ENCODE data around the gene CDH23. TPM values are rescaled to one million over a fixed set of nuclear protein-coding genes. Genes with fewer than 3 reads are reported as not detected.

Gene CDH23
- total RNA-seq, 1 donor from 2014 or later = not detected

- no peak overlapping the region for H3K4me3 Mint-ChIP-seq (ENCODE audit: unreplicated experiment)
- H3K9me3 Mint-ChIP-seq (ENCODE audit: low read depth) = no peaks in the 10 kb centered on the region
- H3K27me3 Mint-ChIP-seq (ENCODE audit: low read depth) = peaks cover 56% of the 10 kb centered on the region
- H3K4me1 Mint-ChIP-seq (ENCODE audit: low read depth) = no peaks in the 10 kb centered on the region
- TF ChIP-seq CTCF (IDR thresholded peaks at IDR 0.05) = no peak
- H3K27ac Mint-ChIP-seq (ENCODE audit: unreplicated experiment) = no peak overlapping the region
- no peak for DNase-seq (ENCODE audit: low spot score)
- no peaks in the 10 kb centered on the region for H3K36me3 Mint-ChIP-seq (ENCODE audit: low read depth)
These were observed 64.7 kb downstream of the CDH23 start for GRCh38 chr10:71461457-71461856.

GRCh38 chr10:71462062-71462935, 65.6 kb downstream of the CDH23 start:
- TF ChIP-seq CTCF (IDR thresholded peaks at IDR 0.05) = no peak
- H3K27me3 Mint-ChIP-seq (ENCODE audit: low read depth) = peaks cover 49% of the 10 kb centered on the region
- H3K4me1 Mint-ChIP-seq (ENCODE audit: low read depth) = no peaks in the 10 kb centered on the region
- DNase-seq (ENCODE audit: low spot score) = no peak
- no peaks in the 10 kb centered on the region for H3K9me3 Mint-ChIP-seq (ENCODE audit: low read depth)
- no peak overlapping the region for H3K27ac Mint-ChIP-seq (ENCODE audit: unreplicated experiment)
- no peaks in the 10 kb centered on the region for H3K36me3 Mint-ChIP-seq (ENCODE audit: low read depth)
- no peak overlapping the region for H3K4me3 Mint-ChIP-seq (ENCODE audit: unreplicated experiment)

GRCh38 chr10:71463111-71463510, 66.4 kb downstream of the CDH23 start:
- no peak for TF ChIP-seq CTCF (IDR thresholded peaks at IDR 0.05)
- Mint-ChIP-seq H3K4me3 (ENCODE audit: unreplicated experiment) (no peak overlapping the region), H3K36me3 (ENCODE audit: low read depth) (no peaks in the 10 kb centered on the region), H3K9me3 (ENCODE audit: low read depth) (no peaks in the 10 kb centered on the region), H3K27me3 (ENCODE audit: low read depth) (peaks cover 41% of the 10 kb centered on the region), H3K27ac (ENCODE audit: unreplicated experiment) (no peak overlapping the region), H3K4me1 (ENCODE audit: low read depth) (no peaks in the 10 kb centered on the region)
- no peak for DNase-seq (ENCODE audit: low spot score)

- TF ChIP-seq CTCF (IDR thresholded peaks at IDR 0.05) = no peak
- DNase-seq (ENCODE audit: low spot score) = no peak
- Mint-ChIP-seq H3K27ac (ENCODE audit: unreplicated experiment) (no peak overlapping the region), H3K4me3 (ENCODE audit: unreplicated experiment) (no peak overlapping the region), H3K4me1 (ENCODE audit: low read depth) (no peaks in the 10 kb centered on the region), H3K36me3 (ENCODE audit: low read depth) (no peaks in the 10 kb centered on the region), H3K9me3 (ENCODE audit: low read depth) (no peaks in the 10 kb centered on the region), H3K27me3 (ENCODE audit: low read depth) (peaks cover 34% of the 10 kb centered on the region)
These were observed 69.0 kb downstream of the CDH23 start for GRCh38 chr10:71465551-71466252.

GRCh38 chr10:71466330-71466729, 69.6 kb downstream of the CDH23 start:
- TF ChIP-seq CTCF (IDR thresholded peaks at IDR 0.05) = no peak
- peaks cover under 1% of the 10 kb centered on the region for H3K36me3 Mint-ChIP-seq (ENCODE audit: low read depth)

More at GRCh38 chr10:71466330-71466729, 69.6 kb downstream of the CDH23 start:
- no peak overlapping the region for H3K4me3 Mint-ChIP-seq (ENCODE audit: unreplicated experiment)
- H3K4me1 Mint-ChIP-seq (ENCODE audit: low read depth) = no peaks in the 10 kb centered on the region
- no peak for DNase-seq (ENCODE audit: low spot score)
- no peak overlapping the region for H3K27ac Mint-ChIP-seq (ENCODE audit: unreplicated experiment)
- no peaks in the 10 kb centered on the region for H3K9me3 Mint-ChIP-seq (ENCODE audit: low read depth)
- peaks cover 35% of the 10 kb centered on the region for H3K27me3 Mint-ChIP-seq (ENCODE audit: low read depth)
